GM06990 (cell line): ENCODE measurements around the gene CHM.
"Not testable (repeated sequence)": the region's sequence is repeated elsewhere in the genome, so short reads cannot be mapped to it uniquely, and the experiment has no call there.

ENCODE experiments used
- DNase-seq: peaks from one replicate; pipeline ENCODE4 v3.0.0-alpha.2; 2011; ENCODE audit not compliant: insufficient read length; ENCODE audit errors: extremely low read depth
- H3K27me3 ChIP-seq: replicated peaks from 2 replicates; pipeline ENCODE4 v1.6.0; 2011; ENCODE audit warnings: low read length; ENCODE audit not compliant: control insufficient read depth, insufficient read depth
- H3K36me3 ChIP-seq: 2 replicates; pipeline ENCODE4 v1.5.1; 2011; ENCODE audit warnings: low read length; ENCODE audit not compliant: control insufficient read depth, insufficient read depth
- H3K4me3 ChIP-seq: replicated peaks from 2 replicates; pipeline ENCODE4 v1.5.1; 2011; ENCODE audit warnings: low read depth, mild to moderate bottlenecking, control low read depth, low read length
- CTCF ChIP-seq: IDR thresholded peaks from 2 replicates; pipeline ENCODE4 v1.5.1; 2011; ENCODE audit warnings: low read length, control low read depth, mild to moderate bottlenecking, inconsistent platforms; ENCODE audit not compliant: insufficient read depth, poor library complexity, severe bottlenecking

Gene CHM

GRCh38 chrX:85980286-85980685 lies 67.1 kb downstream of the CHM start:
- no peak for TF ChIP-seq CTCF
- no peak for DNase-seq
- Histone ChIP-seq H3K27me3 (no peaks in the 10 kb centered on the region), H3K4me3 (no peak overlapping the region), H3K36me3 (no peaks in the 10 kb centered on the region)

GRCh38 chrX:85977218-85977617 lies 70.1 kb downstream of the CHM start:
- no peak for TF ChIP-seq CTCF
- Histone ChIP-seq H3K36me3 (no peaks in the 10 kb centered on the region), H3K4me3 (no peak overlapping the region), H3K27me3 (no peaks in the 10 kb centered on the region)
- peak; percentile 9 for DNase-seq

GRCh38 chrX:85972351-85972750 lies 75.0 kb downstream of the CHM start:
- H3K4me3 ChIP-seq, H3K27me3 ChIP-seq, DNase-seq, H3K36me3 ChIP-seq: not testable (repeated sequence)

- H3K36me3 ChIP-seq: no peaks in the 10 kb centered on the region
- H3K27me3 ChIP-seq: no peaks in the 10 kb centered on the region
- no peak for TF ChIP-seq CTCF
- no peak for DNase-seq
- H3K4me3 ChIP-seq: no peak overlapping the region
Measured at GRCh38 chrX:85964744-85965143, 82.6 kb downstream of the CHM start.

GRCh38 chrX:85963736-85964135 lies 83.6 kb downstream of the CHM start:
- no peak for DNase-seq
- TF ChIP-seq CTCF: no peak
- Histone ChIP-seq H3K27me3 (no peaks in the 10 kb centered on the region), H3K4me3 (no peak overlapping the region), H3K36me3 (no peaks in the 10 kb centered on the region)

- Histone ChIP-seq H3K27me3 (no peaks in the 10 kb centered on the region), H3K36me3 (no peaks in the 10 kb centered on the region), H3K4me3 (no peak overlapping the region)
- DNase-seq: no peak
- no peak for TF ChIP-seq CTCF
Measured at GRCh38 chrX:85955510-85955909, 91.8 kb downstream of the CHM start.

GRCh38 chrX:85944751-85945150 lies 102.6 kb downstream of the CHM start:
- DNase-seq, H3K36me3 ChIP-seq, H3K4me3 ChIP-seq, H3K27me3 ChIP-seq: not testable (repeated sequence)
